GM18951 (cell line): ENCODE data around the gene MRAP2.

ENCODE experiments used
- POLR2A ChIP-seq: IDR thresholded peaks from 4 replicates; pipeline ENCODE4 v1.6.1; 2011; ENCODE audit warnings: mild to moderate bottlenecking; ENCODE audit not compliant: insufficient read length, insufficient read depth; ENCODE audit errors: extremely low read depth
- in situ Hi-C: fragments of 300-500 bp; cut with MboI; formaldehyde crosslinking; loops from one replicate; pipeline ENCODE4 v1.12.0; 2022; ENCODE audit warnings: low sequenced_read_pairs, mixed read lengths, inconsistent platforms; ENCODE audit not compliant: unreplicated experiment

The MRAP2 gene

DNA sequence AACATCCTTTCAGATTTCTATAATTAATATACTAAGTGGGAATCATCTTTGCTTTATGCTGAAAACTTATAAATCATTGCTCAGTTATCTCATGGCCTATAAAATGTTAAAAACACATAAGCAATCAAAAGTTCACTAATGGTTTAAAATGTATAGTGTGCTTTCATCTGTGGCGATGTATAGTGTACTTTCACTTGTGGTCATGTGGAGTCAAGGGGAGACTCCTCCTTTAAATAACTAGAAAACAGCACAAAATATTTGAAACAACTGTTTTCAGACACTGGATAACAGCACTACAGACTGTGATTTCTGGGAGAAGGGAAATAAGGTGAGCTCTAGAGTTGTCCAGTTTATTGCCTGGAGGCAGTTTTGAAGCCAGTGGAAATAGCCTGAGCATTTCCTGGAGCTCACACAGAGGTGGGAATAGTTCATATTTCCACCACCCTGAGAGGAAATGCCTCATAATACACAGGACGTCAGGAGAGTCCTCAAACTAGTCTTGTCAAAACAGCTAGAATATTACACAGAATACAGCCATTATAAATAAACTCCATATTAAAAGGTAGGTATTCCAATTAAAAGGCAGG, 104.5 kb downstream of the MRAP2 start:
- in situ Hi-C loops: no loop called here
- no peak for TF ChIP-seq POLR2A

DNA sequence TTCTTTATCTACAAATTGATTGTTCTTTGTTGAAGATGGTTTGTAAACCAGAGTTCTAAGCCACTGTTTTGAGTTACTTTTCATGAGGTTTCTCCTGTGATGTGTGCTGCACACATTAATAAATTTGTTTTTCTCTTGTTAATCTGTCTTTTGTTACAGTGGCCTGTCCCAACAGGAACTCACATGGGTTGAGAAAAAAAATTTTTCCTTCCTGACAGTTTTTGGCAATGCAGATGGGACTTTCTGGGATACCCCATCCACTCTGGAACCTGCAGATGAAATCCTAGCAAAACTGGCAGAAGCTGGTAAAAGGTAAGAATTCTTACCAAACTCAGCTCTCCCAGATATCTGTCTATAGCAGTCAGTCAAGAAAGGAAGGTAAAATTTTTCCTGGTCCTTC, 105.7 kb downstream of the MRAP2 start:
- in situ Hi-C loops: no loop called here
- TF ChIP-seq POLR2A: no peak
